ENCODE data around the gene RUFY3.

Gene RUFY3

DNA sequence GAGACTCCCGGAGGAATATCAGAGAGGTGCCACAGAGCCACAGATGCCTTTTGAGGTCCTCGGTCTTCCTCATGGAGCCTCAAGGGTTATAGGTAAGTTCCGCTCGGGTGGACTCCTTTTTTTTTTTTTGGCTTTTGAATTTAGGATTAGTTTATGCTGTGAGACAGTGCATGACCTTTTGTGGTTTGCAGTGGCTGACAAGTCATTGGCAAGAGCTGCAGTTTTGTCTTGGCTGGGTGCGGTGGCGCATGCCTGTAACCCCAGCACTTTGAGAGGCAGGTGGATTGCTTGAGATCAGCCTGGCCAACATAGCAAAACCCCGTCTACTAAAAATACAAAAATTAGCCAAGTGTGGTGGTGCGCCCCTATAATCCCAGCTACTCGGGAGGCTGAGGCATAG, 122.4 kb downstream of the RUFY3 start:
- DNase-seq = peak; percentile 22

DNA sequence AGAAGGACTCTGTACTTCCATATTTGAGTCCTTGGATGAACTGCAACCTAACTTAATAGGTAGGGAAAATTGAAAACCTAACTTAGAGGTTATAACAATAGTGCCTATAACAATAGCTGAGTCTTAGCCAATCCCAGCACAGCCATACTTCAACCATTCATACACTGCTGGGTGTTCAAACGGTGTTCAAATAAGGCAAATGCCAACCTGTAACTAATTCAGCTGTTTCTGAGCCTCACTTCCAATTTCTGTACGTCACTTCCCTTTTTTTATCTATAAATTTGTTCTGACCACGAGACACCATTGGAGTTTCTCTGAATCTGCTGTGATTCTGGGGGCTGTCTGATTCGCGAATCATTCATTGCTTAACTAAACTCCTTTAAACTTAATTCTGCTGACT, 127.5 kb downstream of the RUFY3 start:
- DNase-seq = no peak

DNA sequence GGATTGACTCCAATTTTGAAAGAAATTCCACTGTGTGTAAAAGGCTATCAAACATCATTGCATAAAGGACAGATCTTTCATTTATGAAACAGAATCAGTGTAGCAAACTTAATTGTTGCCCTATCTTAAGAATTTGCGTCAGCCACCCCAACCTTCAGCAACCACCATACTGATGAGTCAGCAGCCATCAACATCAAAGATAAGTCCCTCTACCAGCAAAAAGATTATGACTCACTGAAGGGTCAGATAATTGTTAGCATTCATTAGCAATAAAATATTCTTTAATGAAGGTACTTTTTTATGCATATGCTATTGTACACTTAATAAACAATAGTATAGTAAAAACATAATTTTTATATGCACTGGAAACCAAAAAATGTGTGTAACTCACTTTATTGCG, 133.7 kb downstream of the RUFY3 start:
- no peak for DNase-seq

Data from CD4-positive, alpha-beta T cell treated with Interleukin-17A for 4 hours (primary cell).